HCT116 (cell line): ENCODE measurements around the gene SPOP. TPM values are rescaled to one million over a fixed set of nuclear protein-coding genes. Genes with fewer than 3 reads are reported as not detected.

Experiments used
- ATAC-seq: fragments of 200-7000 bp; cut with Tn5 transposase; 2 replicates; pipeline ENCODE4 v1.9.1; 2020; ENCODE audit warnings: mild to moderate bottlenecking, moderate library complexity
- BruUV-seq: library from RNA; stranded (reverse); fragments of 400-500 nt; replicated peaks from 2 replicates; lab custom pipeline; 2021; lab: Mats Ljungman, UMichigan
- CTCF ChIA-PET: fragments of 300-600 bp; sonication (Branson Sonifier 250); formaldehyde crosslinking; loops from one replicate; lab custom pipeline; 2021; ENCODE audit warnings: antibody characterized with exemption; lab: Charles Lee
- POLR2A ChIA-PET: fragments of 300-600, 350-600 bp; sonication (Branson Sonifier 250); formaldehyde crosslinking; loops from one replicate; lab custom pipeline; 2021; ENCODE audit warnings: antibody characterized with exemption; lab: Charles Lee
- RAD21 ChIA-PET, 2 experiments: fragments of 300-600 bp; sonication (Branson Sonifier 250); formaldehyde crosslinking; loops; one replicate each; lab custom pipeline; 2023; ENCODE audit warnings: low total read pairs in 2 of 2; ENCODE audit not compliant: uncharacterized antibody in 2 of 2, unreplicated experiment in 2 of 2, low non-redundant PET in 1 of 2; lab: Charles Lee
- DNase-seq: peaks from one replicate; pipeline ENCODE4 v3.0.0-alpha.2; 2010; ENCODE audit warnings: low read depth, low spot score
- H2AFZ ChIP-seq: fragments of 200-600 bp; shearing (Covaris generic), sonication (generic); 2 replicates; pipeline ENCODE4 v1.6.1; 2017; ENCODE audit warnings: low read depth, mixed run types, mixed read lengths, antibody characterized with exemption, low read length; ENCODE audit not compliant: poor library complexity, severe bottlenecking
- H3K27ac ChIP-seq: 2 replicates; pipeline ENCODE4 v1.5.1; 2012; ENCODE audit warnings: low read depth, low read length
- H3K27me3 ChIP-seq: fragments of 200-600 bp; sonication (generic); 2 replicates; pipeline ENCODE4 v1.6.1; 2016; ENCODE audit warnings: mixed run types, low read length, mixed read lengths; ENCODE audit not compliant: insufficient read depth
- H3K36me3 ChIP-seq, 2 experiments: fragments of 200-500 bp in 1 of 2; fragments of 200-600 bp in 1 of 2; sonication (Bioruptor generic) in 1 of 2; sonication (generic) in 1 of 2; 2 replicates each; pipeline versions ENCODE4 v1.5.1 to v1.6.1; 2014 to 2016; ENCODE audit warnings: low read length in 2 of 2, inconsistent platforms in 1 of 2, mixed read lengths in 1 of 2, mixed run types in 1 of 2; ENCODE audit not compliant: insufficient read depth in 2 of 2, control insufficient read depth in 1 of 2
- H3K4me1 ChIP-seq, 2 experiments: fragments of 200-600 bp in 1 of 2; sonication (generic) in 1 of 2; 2 replicates each; pipeline versions ENCODE4 v1.5.1 to v1.6.1; 2012 to 2017; ENCODE audit warnings: low read length in 2 of 2, inconsistent platforms in 1 of 2, mild to moderate bottlenecking in 1 of 2, mixed read lengths in 1 of 2, mixed run types in 1 of 2, moderate library complexity in 1 of 2; ENCODE audit not compliant: insufficient read depth in 2 of 2, control insufficient read depth in 1 of 2
- H3K4me2 ChIP-seq: fragments of 200-600 bp; sonication (generic); 2 replicates; pipeline ENCODE4 v1.6.1; 2017; ENCODE audit warnings: mixed run types, low read length, mixed read lengths
- H3K4me3 ChIP-seq, 2 experiments: fragments of 200-600 bp in 1 of 2; sonication (generic) in 1 of 2; replicated peaks in 1 of 2; 2 replicates each; pipeline ENCODE4 v1.5.1; 2011 to 2016; ENCODE audit warnings: low read length in 2 of 2, control low read depth in 1 of 2, low read depth in 1 of 2, mild to moderate bottlenecking in 1 of 2, mixed read lengths in 1 of 2, mixed run types in 1 of 2
- H3K79me2 ChIP-seq: fragments of 200-600 bp; sonication (generic); 2 replicates; pipeline ENCODE4 v1.6.1; 2017; ENCODE audit warnings: mild to moderate bottlenecking, mixed run types, low read length, moderate library complexity, mixed read lengths; ENCODE audit not compliant: insufficient read depth
- H3K9ac ChIP-seq: fragments of 200-600 bp; sonication (generic); 2 replicates; pipeline ENCODE4 v1.6.1; 2016; ENCODE audit warnings: low read length, mixed read lengths
- H3K9me2 ChIP-seq: fragments of 200-600 bp; sonication (generic), shearing (Covaris generic); 2 replicates; pipeline ENCODE4 v1.6.1; 2017; ENCODE audit warnings: mixed run types, mild to moderate bottlenecking, moderate library complexity; ENCODE audit not compliant: insufficient read depth
- H3K9me3 ChIP-seq, 2 experiments: fragments of 200-500 bp in 1 of 2; fragments of 200-600 bp in 1 of 2; sonication (Bioruptor generic) in 1 of 2; sonication (generic) in 1 of 2; 2 replicates each; pipeline ENCODE4 v1.6.1; 2014 to 2017; ENCODE audit warnings: low read length in 2 of 2, mixed read lengths in 2 of 2, inconsistent platforms in 1 of 2, low read depth in 1 of 2, mild to moderate bottlenecking in 1 of 2, mixed run types in 1 of 2, moderate library complexity in 1 of 2; ENCODE audit not compliant: control insufficient read depth in 1 of 2, insufficient read depth in 1 of 2
- H4K20me1 ChIP-seq: fragments of 200-600 bp; sonication (generic), shearing (Covaris generic); 2 replicates; pipeline ENCODE4 v1.6.1; 2017; ENCODE audit warnings: mixed run types, mild to moderate bottlenecking, moderate library complexity; ENCODE audit not compliant: insufficient read depth
- CBX3 ChIP-seq: IDR thresholded peaks from 2 replicates; pipeline ENCODE4 v1.6.1; 2012; ENCODE audit warnings: low read depth
- CEBPB ChIP-seq: IDR thresholded peaks from 2 replicates; pipeline ENCODE4 v1.6.1; 2012; ENCODE audit warnings: low read depth
- CTCF ChIP-seq, 3 experiments: fragments of 200-600 bp in 1 of 3; sonication (generic) in 1 of 3; IDR thresholded peaks in 2 of 3; conservative IDR thresholded peaks in 1 of 3; 2 replicates each; pipeline ENCODE4 v1.5.1; 2012 to 2017; ENCODE audit warnings: low read depth in 2 of 3, low read length in 2 of 3, antibody characterized with exemption in 1 of 3, borderline replicate concordance in 1 of 3, control low read depth in 1 of 3, mild to moderate bottlenecking in 1 of 3, mixed read lengths in 1 of 3, mixed run types in 1 of 3, moderate library complexity in 1 of 3; ENCODE audit not compliant: insufficient read depth in 1 of 3
- EGR1 ChIP-seq: IDR thresholded peaks from 2 replicates; pipeline ENCODE4 v1.6.1; 2012; ENCODE audit warnings: low read depth
- EZH2phosphoT487 ChIP-seq: fragments of 200-600 bp; IDR thresholded peaks from 2 replicates; pipeline ENCODE4 v1.6.1; 2018; ENCODE audit warnings: antibody characterized with exemption, borderline replicate concordance
- SP1 ChIP-seq: IDR thresholded peaks from 2 replicates; pipeline ENCODE4 v1.6.1; 2012; ENCODE audit warnings: low read depth
- SRF ChIP-seq: IDR thresholded peaks from 2 replicates; pipeline ENCODE4 v1.6.1; 2012; ENCODE audit warnings: low read depth
- ZBTB33 ChIP-seq: IDR thresholded peaks from 2 replicates; pipeline ENCODE4 v1.6.1; 2011; ENCODE audit warnings: mild to moderate bottlenecking, low read length, moderate library complexity; ENCODE audit not compliant: insufficient replicate concordance; ENCODE audit errors: extremely low read depth
- intact Hi-C: fragments of 100-400 bp; cut with micrococcal nuclease; formaldehyde crosslinking; loops from 2 replicates; pipeline ENCODE4 v1.10.0; 2022
- total RNA-seq: library from RNA; stranded (reverse); gene quantifications from one replicate; pipeline ENCODE4 v1.2.1, GENCODE V29; 2021; ENCODE audit not compliant: unreplicated experiment
- TF ChIP-seq, protein P1 (sequence below): IDR thresholded peaks from 2 replicates; pipeline ENCODE4 v1.6.1; 2012; ENCODE audit warnings: low read depth

SPOP gene
- total RNA-seq, 1 experiment from 2014 or later: 85.1 TPM

- TF ChIP-seq SP1 (no peak), CBX3 (no peak), ZBTB33 (no peak), CTCF (IDR thresholded peaks at IDR 0.05 in 2 of 3, conservative IDR thresholded peaks at IDR 0.05 in 1 of 3; ENCODE audit: borderline replicate concordance in 1 of 3, insufficient read depth in 1 of 3, low read depth in 2 of 3, low read length in 2 of 3) (no peak), SRF (no peak), EGR1 (no peak), CEBPB (no peak), EZH2phosphoT487 (no peak)
- TF ChIP-seq, protein P1, sequence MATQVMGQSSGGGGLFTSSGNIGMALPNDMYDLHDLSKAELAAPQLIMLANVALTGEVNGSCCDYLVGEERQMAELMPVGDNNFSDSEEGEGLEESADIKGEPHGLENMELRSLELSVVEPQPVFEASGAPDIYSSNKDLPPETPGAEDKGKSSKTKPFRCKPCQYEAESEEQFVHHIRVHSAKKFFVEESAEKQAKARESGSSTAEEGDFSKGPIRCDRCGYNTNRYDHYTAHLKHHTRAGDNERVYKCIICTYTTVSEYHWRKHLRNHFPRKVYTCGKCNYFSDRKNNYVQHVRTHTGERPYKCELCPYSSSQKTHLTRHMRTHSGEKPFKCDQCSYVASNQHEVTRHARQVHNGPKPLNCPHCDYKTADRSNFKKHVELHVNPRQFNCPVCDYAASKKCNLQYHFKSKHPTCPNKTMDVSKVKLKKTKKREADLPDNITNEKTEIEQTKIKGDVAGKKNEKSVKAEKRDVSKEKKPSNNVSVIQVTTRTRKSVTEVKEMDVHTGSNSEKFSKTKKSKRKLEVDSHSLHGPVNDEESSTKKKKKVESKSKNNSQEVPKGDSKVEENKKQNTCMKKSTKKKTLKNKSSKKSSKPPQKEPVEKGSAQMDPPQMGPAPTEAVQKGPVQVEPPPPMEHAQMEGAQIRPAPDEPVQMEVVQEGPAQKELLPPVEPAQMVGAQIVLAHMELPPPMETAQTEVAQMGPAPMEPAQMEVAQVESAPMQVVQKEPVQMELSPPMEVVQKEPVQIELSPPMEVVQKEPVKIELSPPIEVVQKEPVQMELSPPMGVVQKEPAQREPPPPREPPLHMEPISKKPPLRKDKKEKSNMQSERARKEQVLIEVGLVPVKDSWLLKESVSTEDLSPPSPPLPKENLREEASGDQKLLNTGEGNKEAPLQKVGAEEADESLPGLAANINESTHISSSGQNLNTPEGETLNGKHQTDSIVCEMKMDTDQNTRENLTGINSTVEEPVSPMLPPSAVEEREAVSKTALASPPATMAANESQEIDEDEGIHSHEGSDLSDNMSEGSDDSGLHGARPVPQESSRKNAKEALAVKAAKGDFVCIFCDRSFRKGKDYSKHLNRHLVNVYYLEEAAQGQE: no peak
- no TSS peak for BruUV-seq
- Histone ChIP-seq H3K27ac (no peak overlapping the region), H3K9me3 (no peaks in the 10 kb centered on the region), H4K20me1 (no peaks in the 10 kb centered on the region), H3K9me2 (no peaks in the 10 kb centered on the region), H3K4me2 (no peak overlapping the region), H3K27me3 (no peaks in the 10 kb centered on the region), H3K9ac (no peak overlapping the region), H3K4me3 (no peak overlapping the region), H3K79me2 (no peaks in the 10 kb centered on the region), H3K4me1 (no peaks in the 10 kb centered on the region), H2AFZ (no peak overlapping the region), H3K36me3 (no peaks in the 10 kb centered on the region)
- intact Hi-C loops: no loop called here
- POLR2A ChIA-PET: no interaction called here
- DNase-seq (no peak), ATAC-seq (no peak)
- RAD21 ChIA-PET: no interaction called here
- CTCF ChIA-PET: interaction anchor here (1.4 to 9.3 kb wide), 2 partner anchors 121 to 124 kb away, joined by 6 to 92 read pairs; no protein-coding TSS in a partner anchor
Observed at GRCh38 chr17:49691677-49692191, 13.8 kb upstream of the SPOP start.
